ENCODE measurements around the gene ZRANB1.

GRCh38 chr10:125005312-125006187 lies 63.6 kb downstream of the ZRANB1 start:
- TF ChIP-seq GATA2 (IDR thresholded peaks at IDR 0.05; ENCODE audit: low read depth, low read length) (no peak), GATA3 (IDR thresholded peaks at IDR 0.05; ENCODE audit: low read depth, low read length) (no peak)
